HepG2 (cell line): ENCODE measurements around the gene KIAA1191. TPM values are rescaled to one million over a fixed set of nuclear protein-coding genes. Genes with fewer than 3 reads are reported as not detected.
A peak's percentile ranks its signal among the peaks of the same experiment; 100 is the strongest.

Source experiments
- CREB1 ChIP-seq, 2 experiments: fragments of 450-650 bp in 1 of 2; IDR thresholded peaks; 2 replicates each; pipeline ENCODE4 v1.6.1; 2016 to 2017; ENCODE audit warnings: control low read depth in 1 of 2, mild to moderate bottlenecking in 1 of 2, missing compliant biosample characterization in 1 of 2, missing genetic modification characterization in 1 of 2
- NBN ChIP-seq: fragments of 450-650 bp; conservative IDR thresholded peaks from 2 replicates; pipeline ENCODE4 v1.6.1; 2017
- NONO ChIP-seq, 2 experiments: fragments of 450-650 bp in 1 of 2; sonication (generic) in 1 of 2; formaldehyde crosslinking in 1 of 2; IDR thresholded peaks in 1 of 2; conservative IDR thresholded peaks in 1 of 2; 2 replicates each; pipeline versions ENCODE4 v1.6.1 to v1.8.0; 2017 to 2022; ENCODE audit warnings: mild to moderate bottlenecking in 1 of 2, missing genetic modification reagents in 1 of 2, moderate library complexity in 1 of 2
- SMARCC2 ChIP-seq: fragments of 450-650 bp; IDR thresholded peaks from 2 replicates; pipeline ENCODE4 v1.6.1; 2017; ENCODE audit warnings: antibody characterized with exemption, mild to moderate bottlenecking
- ZFY ChIP-seq: sonication (generic); formaldehyde crosslinking; IDR thresholded peaks from 2 replicates; pipeline ENCODE4 v1.4.0; 2020; ENCODE audit warnings: missing genetic modification reagents
- ZNF225 ChIP-seq: sonication (generic); formaldehyde crosslinking; IDR thresholded peaks from 2 replicates; pipeline ENCODE4 v1.4.0; 2020; ENCODE audit warnings: mild to moderate bottlenecking, missing genetic modification reagents
- ZNF382 ChIP-seq: sonication (generic); formaldehyde crosslinking; IDR thresholded peaks from 2 replicates; pipeline ENCODE4 v1.5.0; 2020; ENCODE audit warnings: missing genetic modification reagents, mild to moderate bottlenecking, borderline replicate concordance
- ZNF670 ChIP-seq: sonication (generic); formaldehyde crosslinking; IDR thresholded peaks from 2 replicates; pipeline ENCODE4 v1.8.0; 2022; ENCODE audit warnings: mild to moderate bottlenecking, missing genetic modification reagents, borderline replicate concordance
- ZNF772 ChIP-seq: sonication (generic); formaldehyde crosslinking; IDR thresholded peaks from 2 replicates; pipeline ENCODE4 v1.5.0; 2020; ENCODE audit warnings: mild to moderate bottlenecking, missing genetic modification reagents
- polyA plus RNA-seq, 8 experiments: library from polyadenylated mRNA; depleted of rRNA in 3 of 8; stranded (reverse) in 7 of 8; unstranded in 1 of 8; fragments of >200 nt; fragmentation: Illumina TruSeq in 4 of 8; extraction: Trizol in 4 of 8; gene quantifications; 2 replicates each; pipeline versions ENCODE4 v1.2.1 to v1.2.3, GENCODE V29; 2011 to 2016; ENCODE audit warnings: low read depth in 4 of 8, missing spikeins in 1 of 8, mixed read lengths in 1 of 8; ENCODE audit not compliant: insufficient read depth in 1 of 8
- total RNA-seq, 5 experiments: library from RNA; depleted of rRNA; stranded (reverse); fragments of >200 nt; fragmentation: Illumina TruSeq; extraction: Trizol; gene quantifications; 2 replicates each; pipeline ENCODE4 v1.2.3, GENCODE V29; 2016; ENCODE audit warnings: low read depth in 1 of 5
- TF ChIP-seq, protein P1 (sequence below): sonication (generic); formaldehyde crosslinking; IDR thresholded peaks from 2 replicates; pipeline ENCODE4 v1.8.1; 2023; ENCODE audit warnings: mild to moderate bottlenecking, moderate library complexity, missing genetic modification reagents
- TF ChIP-seq, protein P2 (sequence below): IDR thresholded peaks from 2 replicates; pipeline ENCODE4 v1.6.1; 2012; ENCODE audit warnings: low read depth, low read length, improper control_type of control experiment
- TF ChIP-seq, protein P3 (sequence below): sonication (generic); formaldehyde crosslinking; IDR thresholded peaks from 2 replicates; pipeline ENCODE4 v1.8.1; 2023; ENCODE audit warnings: mild to moderate bottlenecking, inconsistent platforms, moderate library complexity, missing genetic modification reagents, borderline replicate concordance
- TF ChIP-seq, protein P4 (sequence below): fragments of 450-650 bp; IDR thresholded peaks from 2 replicates; pipeline ENCODE4 v1.6.1; 2016
- TF ChIP-seq, protein P5 (sequence below): sonication (generic); formaldehyde crosslinking; IDR thresholded peaks from 2 replicates; pipeline ENCODE4 v1.8.1; 2022; ENCODE audit warnings: low read depth, mild to moderate bottlenecking, missing genetic modification reagents
- TF ChIP-seq, protein P6 (sequence below): sonication (generic); formaldehyde crosslinking; IDR thresholded peaks from 2 replicates; pipeline ENCODE4 v1.4.0; 2020; ENCODE audit warnings: missing genetic modification reagents
- TF ChIP-seq, protein P7 (sequence below): sonication (generic); formaldehyde crosslinking; IDR thresholded peaks from 2 replicates; pipeline ENCODE4 v1.4.0; 2020; ENCODE audit warnings: missing genetic modification reagents, borderline replicate concordance

KIAA1191 gene
- total and polyA plus RNA-seq, 2 of the 13 experiments (the other 11 are each of a cell fraction or from before 2014, with no cell fraction given): 63.6 to 103 TPM

DNA sequence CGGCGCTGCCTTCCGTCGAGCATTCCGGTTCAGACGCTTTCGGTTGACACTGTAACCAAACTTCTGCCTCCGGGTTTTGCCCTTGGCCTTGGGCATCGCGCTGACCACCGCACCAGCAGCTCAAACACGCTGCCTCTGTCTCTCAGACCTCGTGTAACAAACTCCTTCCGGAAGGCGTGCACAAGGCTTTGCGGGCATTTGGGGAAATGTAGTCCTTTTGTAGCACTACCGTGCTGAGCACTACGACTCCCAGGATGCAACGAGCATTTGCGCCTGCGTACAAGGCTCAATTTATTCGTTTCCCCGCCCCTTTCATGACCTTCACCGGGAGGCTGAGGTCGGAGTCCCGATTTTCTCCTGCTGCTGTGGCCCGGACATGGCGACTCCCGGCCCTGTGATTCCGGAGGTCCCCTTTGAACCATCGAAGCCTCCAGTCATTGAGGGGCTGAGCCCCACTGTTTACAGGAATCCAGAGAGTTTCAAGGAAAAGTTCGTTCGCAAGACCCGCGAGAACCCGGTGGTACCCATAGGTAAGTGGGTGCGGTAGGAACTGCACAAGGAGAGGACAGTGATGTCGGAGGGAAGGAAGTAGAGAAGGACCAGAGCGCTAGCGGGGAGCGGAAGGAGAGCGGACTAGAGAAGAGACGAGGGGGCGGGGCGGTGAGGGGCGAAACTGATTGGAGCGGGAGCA, 27.0 kb upstream of the KIAA1191 start, which contains the start of the genes HIGD2A and NOP16 (continued):
- TF ChIP-seq, protein P1, sequence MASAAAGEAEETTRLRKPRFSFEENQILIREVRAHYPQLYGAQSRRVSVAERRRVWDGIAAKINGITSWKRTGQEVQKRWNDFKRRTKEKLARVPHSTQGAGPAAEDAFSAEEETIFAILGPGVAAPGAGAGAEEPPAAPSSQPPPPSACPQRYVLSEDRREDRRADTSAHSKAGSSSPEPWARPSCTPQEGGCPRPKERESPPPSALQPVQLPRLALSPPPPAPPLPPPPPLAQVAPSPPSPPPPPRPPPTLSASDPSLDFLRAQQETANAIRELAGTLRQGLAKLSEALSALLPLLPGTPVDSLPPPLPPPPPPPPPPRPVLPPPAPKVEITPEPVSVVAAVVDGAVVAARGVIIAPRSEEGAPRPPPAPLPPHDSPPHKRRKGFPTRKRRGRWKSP (CRISPR knock-in tag): peak; percentile 80; the same call in 1 of the 2 replicates
- TF ChIP-seq, protein P2, sequence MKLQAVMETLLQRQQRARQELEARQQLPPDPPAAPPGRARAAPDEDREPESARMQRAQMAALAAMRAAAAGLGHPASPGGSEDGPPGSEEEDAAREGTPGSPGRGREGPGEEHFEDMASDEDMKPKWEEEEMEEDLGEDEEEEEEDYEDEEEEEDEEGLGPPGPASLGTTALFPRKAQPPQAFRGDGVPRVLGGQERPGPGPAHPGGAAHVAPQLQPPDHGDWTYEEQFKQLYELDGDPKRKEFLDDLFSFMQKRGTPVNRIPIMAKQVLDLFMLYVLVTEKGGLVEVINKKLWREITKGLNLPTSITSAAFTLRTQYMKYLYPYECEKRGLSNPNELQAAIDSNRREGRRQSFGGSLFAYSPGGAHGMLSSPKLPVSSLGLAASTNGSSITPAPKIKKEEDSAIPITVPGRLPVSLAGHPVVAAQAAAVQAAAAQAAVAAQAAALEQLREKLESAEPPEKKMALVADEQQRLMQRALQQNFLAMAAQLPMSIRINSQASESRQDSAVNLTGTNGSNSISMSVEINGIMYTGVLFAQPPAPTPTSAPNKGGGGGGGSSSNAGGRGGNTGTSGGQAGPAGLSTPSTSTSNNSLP: 0 out of 2 replicates have a peak, but pooled peaks have one; percentile 7
- TF ChIP-seq NONO (IDR thresholded peaks at IDR 0.05) (no peak), NONO (CRISPR knock-in tag; conservative IDR thresholded peaks at IDR 0.05) (peak; percentile 97), ZNF225 (CRISPR knock-in tag) (0 out of 2 replicates have a peak, but pooled peaks have one; percentile 25), ZNF670 (CRISPR knock-in tag) (peak; percentile 96), ZNF382 (CRISPR knock-in tag) (no peak), ZFY (CRISPR knock-in tag) (peak; percentile 84), CREB1 (IDR thresholded peaks at IDR 0.05) (peak; percentile 58; the same call in 1 of the 2 replicates), CREB1 (CRISPR knock-in tag; IDR thresholded peaks at IDR 0.05) (peak; percentile 92), ZNF772 (CRISPR knock-in tag) (no peak), NBN (no peak), SMARCC2 (no peak)
- TF ChIP-seq, protein P3, sequence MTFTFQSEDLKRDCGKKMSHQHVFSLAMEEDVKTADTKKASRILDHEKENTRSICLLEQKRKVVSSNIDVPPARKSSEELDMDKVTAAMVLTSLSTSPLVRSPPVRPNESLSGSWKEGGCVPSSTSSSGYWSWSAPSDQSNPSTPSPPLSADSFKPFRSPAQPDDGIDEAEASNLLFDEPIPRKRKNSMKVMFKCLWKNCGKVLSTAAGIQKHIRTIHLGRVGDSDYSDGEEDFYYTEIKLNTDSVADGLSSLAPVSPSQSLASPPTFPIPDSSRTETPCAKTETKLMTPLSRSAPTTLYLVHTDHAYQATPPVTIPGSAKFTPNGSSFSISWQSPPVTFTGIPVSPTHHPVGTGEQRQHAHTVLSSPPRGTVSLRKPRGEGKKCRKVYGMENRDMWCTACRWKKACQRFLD (CRISPR knock-in tag): 0 out of 2 replicates have a peak, but pooled peaks have one; percentile 96
- TF ChIP-seq, protein P4, sequence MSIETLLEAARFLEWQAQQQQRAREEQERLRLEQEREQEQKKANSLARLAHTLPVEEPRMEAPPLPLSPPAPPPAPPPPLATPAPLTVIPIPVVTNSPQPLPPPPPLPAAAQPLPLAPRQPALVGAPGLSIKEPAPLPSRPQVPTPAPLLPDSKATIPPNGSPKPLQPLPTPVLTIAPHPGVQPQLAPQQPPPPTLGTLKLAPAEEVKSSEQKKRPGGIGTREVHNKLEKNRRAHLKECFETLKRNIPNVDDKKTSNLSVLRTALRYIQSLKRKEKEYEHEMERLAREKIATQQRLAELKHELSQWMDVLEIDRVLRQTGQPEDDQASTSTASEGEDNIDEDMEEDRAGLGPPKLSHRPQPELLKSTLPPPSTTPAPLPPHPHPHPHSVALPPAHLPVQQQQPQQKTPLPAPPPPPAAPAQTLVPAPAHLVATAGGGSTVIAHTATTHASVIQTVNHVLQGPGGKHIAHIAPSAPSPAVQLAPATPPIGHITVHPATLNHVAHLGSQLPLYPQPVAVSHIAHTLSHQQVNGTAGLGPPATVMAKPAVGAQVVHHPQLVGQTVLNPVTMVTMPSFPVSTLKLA: peak; percentile 87
- TF ChIP-seq, protein P5, sequence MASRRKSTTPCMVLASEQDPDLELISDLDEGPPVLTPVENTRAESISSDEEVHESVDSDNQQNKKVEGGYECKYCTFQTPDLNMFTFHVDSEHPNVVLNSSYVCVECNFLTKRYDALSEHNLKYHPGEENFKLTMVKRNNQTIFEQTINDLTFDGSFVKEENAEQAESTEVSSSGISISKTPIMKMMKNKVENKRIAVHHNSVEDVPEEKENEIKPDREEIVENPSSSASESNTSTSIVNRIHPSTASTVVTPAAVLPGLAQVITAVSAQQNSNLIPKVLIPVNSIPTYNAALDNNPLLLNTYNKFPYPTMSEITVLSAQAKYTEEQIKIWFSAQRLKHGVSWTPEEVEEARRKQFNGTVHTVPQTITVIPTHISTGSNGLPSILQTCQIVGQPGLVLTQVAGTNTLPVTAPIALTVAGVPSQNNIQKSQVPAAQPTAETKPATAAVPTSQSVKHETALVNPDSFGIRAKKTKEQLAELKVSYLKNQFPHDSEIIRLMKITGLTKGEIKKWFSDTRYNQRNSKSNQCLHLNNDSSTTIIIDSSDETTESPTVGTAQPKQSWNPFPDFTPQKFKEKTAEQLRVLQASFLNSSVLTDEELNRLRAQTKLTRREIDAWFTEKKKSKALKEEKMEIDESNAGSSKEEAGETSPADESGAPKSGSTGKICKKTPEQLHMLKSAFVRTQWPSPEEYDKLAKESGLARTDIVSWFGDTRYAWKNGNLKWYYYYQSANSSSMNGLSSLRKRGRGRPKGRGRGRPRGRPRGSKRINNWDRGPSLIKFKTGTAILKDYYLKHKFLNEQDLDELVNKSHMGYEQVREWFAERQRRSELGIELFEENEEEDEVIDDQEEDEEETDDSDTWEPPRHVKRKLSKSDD (CRISPR knock-in tag): 0 out of 2 replicates have a peak, but pooled peaks have one; percentile 83
- TF ChIP-seq, protein P6, sequence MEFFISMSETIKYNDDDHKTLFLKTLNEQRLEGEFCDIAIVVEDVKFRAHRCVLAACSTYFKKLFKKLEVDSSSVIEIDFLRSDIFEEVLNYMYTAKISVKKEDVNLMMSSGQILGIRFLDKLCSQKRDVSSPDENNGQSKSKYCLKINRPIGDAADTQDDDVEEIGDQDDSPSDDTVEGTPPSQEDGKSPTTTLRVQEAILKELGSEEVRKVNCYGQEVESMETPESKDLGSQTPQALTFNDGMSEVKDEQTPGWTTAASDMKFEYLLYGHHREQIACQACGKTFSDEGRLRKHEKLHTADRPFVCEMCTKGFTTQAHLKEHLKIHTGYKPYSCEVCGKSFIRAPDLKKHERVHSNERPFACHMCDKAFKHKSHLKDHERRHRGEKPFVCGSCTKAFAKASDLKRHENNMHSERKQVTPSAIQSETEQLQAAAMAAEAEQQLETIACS: no peak
- TF ChIP-seq, protein P7, sequence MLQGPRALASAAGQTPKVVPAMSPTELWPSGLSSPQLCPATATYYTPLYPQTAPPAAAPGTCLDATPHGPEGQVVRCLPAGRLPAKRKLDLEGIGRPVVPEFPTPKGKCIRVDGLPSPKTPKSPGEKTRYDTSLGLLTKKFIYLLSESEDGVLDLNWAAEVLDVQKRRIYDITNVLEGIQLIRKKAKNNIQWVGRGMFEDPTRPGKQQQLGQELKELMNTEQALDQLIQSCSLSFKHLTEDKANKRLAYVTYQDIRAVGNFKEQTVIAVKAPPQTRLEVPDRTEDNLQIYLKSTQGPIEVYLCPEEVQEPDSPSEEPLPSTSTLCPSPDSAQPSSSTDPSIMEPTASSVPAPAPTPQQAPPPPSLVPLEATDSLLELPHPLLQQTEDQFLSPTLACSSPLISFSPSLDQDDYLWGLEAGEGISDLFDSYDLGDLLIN (CRISPR knock-in tag): peak; percentile 24; the same call in 1 of the 2 replicates
